ENCODE data around the gene ZNF865.

The ZNF865 gene

GRCh38 chr19:55650126-55650557, 44.7 kb downstream of the ZNF865 start:
- Histone ChIP-seq H3K27me3 (ENCODE audit: insufficient read depth, insufficient read length) (no peaks in the 10 kb centered on the region), H3K4me3 (ENCODE audit: insufficient read length, low read depth) (no peak overlapping the region), H3K4me1 (ENCODE audit: insufficient read depth, insufficient read length) (no peaks in the 10 kb centered on the region), H3K9me3 (ENCODE audit: insufficient read depth, low read length) (no peaks in the 10 kb centered on the region), H3K9ac (ENCODE audit: insufficient read length, low read depth) (no peak overlapping the region), H3K36me3 (ENCODE audit: insufficient read depth, insufficient read length, low read length) (peaks cover 22% of the 10 kb centered on the region)
- TF ChIP-seq SUZ12 (IDR thresholded peaks at IDR 0.05; ENCODE audit: extremely low read depth, insufficient read depth, insufficient read length) (no peak), ZNF274 (IDR thresholded peaks at IDR 0.05; ENCODE audit: low read depth, low read length) (no peak), YY1 (IDR thresholded peaks at IDR 0.05; ENCODE audit: insufficient read depth, insufficient read length) (no peak)
- no peak for DNase-seq (ENCODE audit: low read depth, low spot score)

- no peak for DNase-seq (ENCODE audit: low read depth, low spot score)
- H3K9me3 ChIP-seq (ENCODE audit: insufficient read depth, low read length): no peaks in the 10 kb centered on the region
- TF ChIP-seq SUZ12 (IDR thresholded peaks at IDR 0.05; ENCODE audit: extremely low read depth, insufficient read depth, insufficient read length): no peak
- TF ChIP-seq YY1 (IDR thresholded peaks at IDR 0.05; ENCODE audit: insufficient read depth, insufficient read length): no peak
- TF ChIP-seq ZNF274 (IDR thresholded peaks at IDR 0.05; ENCODE audit: low read depth, low read length): no peak
- H3K27me3 ChIP-seq (ENCODE audit: insufficient read depth, insufficient read length): no peaks in the 10 kb centered on the region
- H3K4me3 ChIP-seq (ENCODE audit: insufficient read length, low read depth): no peak overlapping the region
- peaks cover 19% of the 10 kb centered on the region for H3K36me3 ChIP-seq (ENCODE audit: insufficient read depth, insufficient read length, low read length)
- no peaks in the 10 kb centered on the region for H3K4me1 ChIP-seq (ENCODE audit: insufficient read depth, insufficient read length)
- H3K9ac ChIP-seq (ENCODE audit: insufficient read length, low read depth): no peak overlapping the region
Observed at GRCh38 chr19:55650602-55651230, 45.3 kb downstream of the ZNF865 start.

GRCh38 chr19:55651236-55651635, 45.8 kb downstream of the ZNF865 start:
- DNase-seq (ENCODE audit: low read depth, low spot score): no peak
- TF ChIP-seq ZNF274 (IDR thresholded peaks at IDR 0.05; ENCODE audit: low read depth, low read length) (no peak), YY1 (IDR thresholded peaks at IDR 0.05; ENCODE audit: insufficient read depth, insufficient read length) (no peak), SUZ12 (IDR thresholded peaks at IDR 0.05; ENCODE audit: extremely low read depth, insufficient read depth, insufficient read length) (no peak)
- Histone ChIP-seq H3K36me3 (ENCODE audit: insufficient read depth, insufficient read length, low read length) (peaks cover 23% of the 10 kb centered on the region), H3K9me3 (ENCODE audit: insufficient read depth, low read length) (no peaks in the 10 kb centered on the region), H3K27me3 (ENCODE audit: insufficient read depth, insufficient read length) (no peaks in the 10 kb centered on the region), H3K4me3 (ENCODE audit: insufficient read length, low read depth) (no peak overlapping the region), H3K9ac (ENCODE audit: insufficient read length, low read depth) (no peak overlapping the region), H3K4me1 (ENCODE audit: insufficient read depth, insufficient read length) (no peaks in the 10 kb centered on the region)

- no peak overlapping the region for H3K4me3 ChIP-seq (ENCODE audit: insufficient read length, low read depth)
- peak overlapping the region; percentile 42 for H3K9ac ChIP-seq (ENCODE audit: insufficient read length, low read depth)
- peaks cover 10% of the 10 kb centered on the region for H3K4me1 ChIP-seq (ENCODE audit: insufficient read depth, insufficient read length)
- no peaks in the 10 kb centered on the region for H3K9me3 ChIP-seq (ENCODE audit: insufficient read depth, low read length)
- no peaks in the 10 kb centered on the region for H3K27me3 ChIP-seq (ENCODE audit: insufficient read depth, insufficient read length)
- DNase-seq (ENCODE audit: low read depth, low spot score): no peak
- peaks cover 31% of the 10 kb centered on the region for H3K36me3 ChIP-seq (ENCODE audit: insufficient read depth, insufficient read length, low read length)
- TF ChIP-seq YY1 (IDR thresholded peaks at IDR 0.05; ENCODE audit: insufficient read depth, insufficient read length): no peak
- TF ChIP-seq SUZ12 (IDR thresholded peaks at IDR 0.05; ENCODE audit: extremely low read depth, insufficient read depth, insufficient read length): no peak
- no peak for TF ChIP-seq ZNF274 (IDR thresholded peaks at IDR 0.05; ENCODE audit: low read depth, low read length)
Observed at GRCh38 chr19:55652311-55653128, 47.1 kb downstream of the ZNF865 start.

- Histone ChIP-seq H3K9me3 (ENCODE audit: insufficient read depth, low read length) (no peaks in the 10 kb centered on the region), H3K4me3 (ENCODE audit: insufficient read length, low read depth) (peak overlapping the region; percentile 73), H3K4me1 (ENCODE audit: insufficient read depth, insufficient read length) (peaks cover 13% of the 10 kb centered on the region), H3K36me3 (ENCODE audit: insufficient read depth, insufficient read length, low read length) (peaks cover 43% of the 10 kb centered on the region), H3K27me3 (ENCODE audit: insufficient read depth, insufficient read length) (no peaks in the 10 kb centered on the region), H3K9ac (ENCODE audit: insufficient read length, low read depth) (peak overlapping the region; percentile 94)
- TF ChIP-seq YY1 (IDR thresholded peaks at IDR 0.05; ENCODE audit: insufficient read depth, insufficient read length) (no peak), ZNF274 (IDR thresholded peaks at IDR 0.05; ENCODE audit: low read depth, low read length) (no peak), SUZ12 (IDR thresholded peaks at IDR 0.05; ENCODE audit: extremely low read depth, insufficient read depth, insufficient read length) (no peak)
- peak; percentile 89 for DNase-seq (ENCODE audit: low read depth, low spot score)
Observed at GRCh38 chr19:55653651-55654322, 48.3 kb downstream of the ZNF865 start.

- Histone ChIP-seq H3K9me3 (ENCODE audit: insufficient read depth, low read length) (no peaks in the 10 kb centered on the region), H3K4me3 (ENCODE audit: insufficient read length, low read depth) (peak overlapping the region; percentile 73), H3K27me3 (ENCODE audit: insufficient read depth, insufficient read length) (no peaks in the 10 kb centered on the region), H3K36me3 (ENCODE audit: insufficient read depth, insufficient read length, low read length) (peaks cover 48% of the 10 kb centered on the region), H3K4me1 (ENCODE audit: insufficient read depth, insufficient read length) (peaks cover 13% of the 10 kb centered on the region), H3K9ac (ENCODE audit: insufficient read length, low read depth) (peak overlapping the region; percentile 94)
- TF ChIP-seq YY1 (IDR thresholded peaks at IDR 0.05; ENCODE audit: insufficient read depth, insufficient read length): no peak
- peak; percentile 97 for DNase-seq (ENCODE audit: low read depth, low spot score)
Observed at GRCh38 chr19:55654323-55654867, 48.9 kb downstream of the ZNF865 start.

Measured in NT2/D1 (cell line).